Measurements from ENCODE around the gene TMEM170B. TPM values are rescaled to one million over a fixed set of nuclear protein-coding genes. Genes with fewer than 3 reads are reported as not detected.
"Not testable (repeated sequence)": the region's sequence is repeated elsewhere in the genome, so short reads cannot be mapped to it uniquely, and the experiment has no call there.

The TMEM170B gene
- total RNA-seq, 4 donors from 2014 or later, result 5.5 to 22.0 (median 12.3) TPM

DNA sequence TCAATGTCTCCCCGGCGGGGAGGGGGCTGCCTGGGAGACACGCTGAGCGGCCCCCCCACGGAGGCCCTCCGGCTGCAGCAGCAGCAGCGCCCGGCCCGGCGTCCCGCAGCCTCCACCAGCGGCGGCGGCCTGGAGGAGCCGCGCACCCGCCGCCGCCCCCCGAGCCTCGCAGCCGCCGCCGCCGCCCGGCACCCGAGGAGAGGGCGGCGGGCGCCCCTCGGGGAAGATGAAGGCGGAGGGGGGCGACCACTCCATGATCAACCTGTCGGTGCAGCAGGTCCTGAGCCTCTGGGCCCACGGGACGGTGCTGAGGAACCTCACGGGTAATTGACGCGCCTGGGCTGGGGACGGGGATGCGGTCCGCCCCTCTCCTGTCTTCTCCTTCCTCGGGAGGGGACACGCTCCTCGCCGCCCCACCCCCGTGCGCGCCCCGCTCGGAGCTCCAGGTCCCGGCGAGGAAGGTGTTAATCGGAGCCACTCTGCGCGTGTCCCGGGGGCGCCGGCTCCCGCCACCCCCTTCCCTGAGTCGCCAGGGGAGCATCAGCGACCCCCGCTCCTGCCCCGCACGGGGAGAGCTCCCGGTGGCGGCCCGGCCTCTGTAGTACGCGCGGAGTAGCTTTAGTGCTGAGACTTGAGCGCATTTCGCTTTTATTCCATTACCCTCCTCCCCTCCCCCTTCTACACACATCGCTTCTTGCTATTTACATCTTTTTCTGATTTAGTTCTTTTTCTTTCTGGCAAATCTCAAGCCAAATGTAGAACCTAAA, 686 bp downstream of the TMEM170B start:
- in situ Hi-C loops (cut with MboI; ENCODE audit: low sequenced_read_pairs in 4 of 4) (no loop called here), intact Hi-C loops (cut with DNase I; ENCODE audit: low total_unique reads) (loop anchor here (5.0 kb wide), 1 partner anchor 39 kb away; no protein-coding TSS in a partner anchor)
- H3K27me3 ChIP-seq, result no peaks in the 10 kb centered on the region
- peak; percentile 33 to 39 for ATAC-seq
- peak in 1 of 2 donors; percentile 20 for DNase-seq
- H3K4me1 ChIP-seq, result peaks cover 4 to 21% of the 10 kb centered on the region in 2 donors
- no peaks in the 10 kb centered on the region for H3K36me3 ChIP-seq
- H3K4me3 ChIP-seq, result peak overlapping the region; percentile 69 to 89 (median 86)
- H3K27ac ChIP-seq, result peak overlapping the region; percentile 78 to 91 (median 86)
- TF ChIP-seq, protein P1, sequence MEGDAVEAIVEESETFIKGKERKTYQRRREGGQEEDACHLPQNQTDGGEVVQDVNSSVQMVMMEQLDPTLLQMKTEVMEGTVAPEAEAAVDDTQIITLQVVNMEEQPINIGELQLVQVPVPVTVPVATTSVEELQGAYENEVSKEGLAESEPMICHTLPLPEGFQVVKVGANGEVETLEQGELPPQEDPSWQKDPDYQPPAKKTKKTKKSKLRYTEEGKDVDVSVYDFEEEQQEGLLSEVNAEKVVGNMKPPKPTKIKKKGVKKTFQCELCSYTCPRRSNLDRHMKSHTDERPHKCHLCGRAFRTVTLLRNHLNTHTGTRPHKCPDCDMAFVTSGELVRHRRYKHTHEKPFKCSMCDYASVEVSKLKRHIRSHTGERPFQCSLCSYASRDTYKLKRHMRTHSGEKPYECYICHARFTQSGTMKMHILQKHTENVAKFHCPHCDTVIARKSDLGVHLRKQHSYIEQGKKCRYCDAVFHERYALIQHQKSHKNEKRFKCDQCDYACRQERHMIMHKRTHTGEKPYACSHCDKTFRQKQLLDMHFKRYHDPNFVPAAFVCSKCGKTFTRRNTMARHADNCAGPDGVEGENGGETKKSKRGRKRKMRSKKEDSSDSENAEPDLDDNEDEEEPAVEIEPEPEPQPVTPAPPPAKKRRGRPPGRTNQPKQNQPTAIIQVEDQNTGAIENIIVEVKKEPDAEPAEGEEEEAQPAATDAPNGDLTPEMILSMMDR (IDR thresholded peaks at IDR 0.05 in 4 of 5, conservative IDR thresholded peaks at IDR 0.05 in 1 of 5), result no peak
- TF ChIP-seq POLR2A (IDR thresholded peaks at IDR 0.05), result no peak
- no peaks in the 10 kb centered on the region for H3K9me3 ChIP-seq

DNA sequence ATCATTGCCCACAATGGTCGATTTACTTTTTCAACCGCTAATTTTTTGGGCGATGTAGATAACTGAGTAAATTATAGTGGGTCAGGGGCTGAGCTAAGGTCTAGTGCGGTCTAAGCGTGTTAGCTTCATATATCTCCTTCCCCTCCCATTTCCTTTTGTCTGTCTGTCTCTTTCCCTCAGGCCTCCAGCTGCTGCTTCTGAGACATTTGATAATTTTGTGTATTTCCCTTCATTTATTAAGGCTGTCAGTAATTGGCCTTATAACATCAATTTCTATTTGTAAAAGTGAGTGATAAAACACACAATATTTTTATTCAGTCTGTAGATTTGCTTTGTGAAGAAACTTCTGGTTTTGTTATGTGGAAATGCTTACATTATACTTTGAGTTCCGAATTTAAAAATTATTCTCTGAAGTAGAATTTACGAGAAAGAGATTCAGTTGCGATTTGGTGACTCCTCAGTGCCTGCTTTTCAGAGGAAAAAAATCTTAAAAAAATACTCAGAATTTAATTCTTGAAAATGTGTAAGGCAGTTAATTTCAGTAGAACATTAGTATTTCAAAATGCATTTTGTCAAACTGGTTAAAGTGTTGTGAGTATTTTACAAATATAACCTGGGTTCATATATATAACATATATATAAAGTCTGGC, 1.4 kb downstream of the TMEM170B start:
- no peak for DNase-seq
- H3K27ac ChIP-seq, result peak overlapping the region; percentile 78 to 91 (median 86)

DNA sequence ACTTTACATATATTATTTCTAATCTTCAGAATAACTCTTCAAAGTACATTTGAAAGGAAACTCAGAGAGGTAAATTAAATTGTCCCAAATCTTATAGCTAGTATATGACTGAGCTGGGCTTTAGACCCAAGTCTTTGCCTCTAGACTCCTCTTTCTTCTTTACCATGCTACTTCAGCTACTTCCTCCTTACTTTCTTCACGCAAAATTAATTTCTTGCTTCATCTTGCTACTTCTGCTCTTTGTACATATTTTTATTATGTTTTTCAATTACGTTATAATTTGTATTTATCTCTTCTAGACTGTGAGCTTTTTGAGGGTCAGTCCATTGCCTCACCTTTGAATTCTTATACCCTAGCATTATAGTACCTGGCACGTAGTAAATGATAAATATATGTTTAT, 5.3 kb downstream of the TMEM170B start:
- in situ Hi-C loops (cut with MboI; ENCODE audit: low sequenced_read_pairs in 4 of 4), result no loop called here
- Histone ChIP-seq H3K27ac (no peak overlapping the region), H3K4me3 (no peak overlapping the region), H3K4me1 (peaks cover 0 to 15% of the 10 kb centered on the region in 2 donors), H3K36me3 (no peaks in the 10 kb centered on the region), H3K9me3 (no peaks in the 10 kb centered on the region), H3K27me3 (no peaks in the 10 kb centered on the region)
- DNase-seq, result no peak
- intact Hi-C loops (cut with DNase I; ENCODE audit: low total_unique reads), result no loop called here
- no peak for TF ChIP-seq POLR2A (IDR thresholded peaks at IDR 0.05)
- TF ChIP-seq, protein P1 (IDR thresholded peaks at IDR 0.05 in 4 of 5, conservative IDR thresholded peaks at IDR 0.05 in 1 of 5), result no peak
- ATAC-seq, result no peak

More for the DNA sequence above, 1.4 kb downstream of the TMEM170B start:
- Histone ChIP-seq H3K27me3 (no peaks in the 10 kb centered on the region), H3K9me3 (no peaks in the 10 kb centered on the region), H3K4me1 (peaks cover 4 to 21% of the 10 kb centered on the region in 2 donors), H3K4me3 (peak overlapping the region; percentile 69 to 89 (median 86)), H3K36me3 (no peaks in the 10 kb centered on the region)
- in situ Hi-C loops (cut with MboI; ENCODE audit: low sequenced_read_pairs in 4 of 4) (no loop called here), intact Hi-C loops (cut with DNase I; ENCODE audit: low total_unique reads) (loop anchor here (5.0 kb wide), 1 partner anchor 38 kb away; no protein-coding TSS in a partner anchor)
- TF ChIP-seq POLR2A (IDR thresholded peaks at IDR 0.05), result no peak
- TF ChIP-seq, protein P1 (IDR thresholded peaks at IDR 0.05 in 4 of 5, conservative IDR thresholded peaks at IDR 0.05 in 1 of 5), result no peak
- no peak for ATAC-seq

DNA sequence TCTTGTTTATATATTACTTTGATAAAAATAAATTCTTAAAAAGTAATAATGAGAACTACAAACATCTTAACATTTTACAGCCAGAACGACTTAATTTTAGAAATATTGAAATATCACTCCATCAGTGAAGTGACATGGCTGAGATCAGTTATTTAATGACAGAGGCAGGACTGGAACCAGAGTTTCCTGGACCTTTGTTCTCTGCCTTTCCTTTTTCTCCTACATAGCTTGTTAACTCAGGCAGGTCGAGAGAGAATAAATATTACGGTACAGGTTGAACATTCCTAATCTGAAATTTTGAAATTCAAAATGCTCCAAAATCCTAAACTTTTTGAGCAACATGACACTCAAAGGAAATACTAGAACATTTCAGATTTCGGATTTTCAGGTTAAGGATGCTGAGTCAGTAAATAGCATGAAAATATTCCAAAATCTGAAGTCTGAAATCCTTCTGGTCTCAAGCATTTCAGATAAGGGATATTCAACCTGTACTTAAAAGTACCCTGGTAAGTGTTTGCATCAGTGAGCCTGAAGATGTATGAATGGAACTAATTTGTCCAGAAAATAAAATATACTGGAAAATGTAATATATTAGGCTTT, 6.5 kb downstream of the TMEM170B start:
- no peak for DNase-seq
- intact Hi-C loops (cut with DNase I; ENCODE audit: low total_unique reads) (no loop called here), in situ Hi-C loops (cut with MboI; ENCODE audit: low sequenced_read_pairs in 4 of 4) (no loop called here)
- H3K27ac ChIP-seq, result no peak overlapping the region
- peaks cover 0 to 11% of the 10 kb centered on the region in 2 donors for H3K4me1 ChIP-seq
- TF ChIP-seq, protein P1 (IDR thresholded peaks at IDR 0.05 in 4 of 5, conservative IDR thresholded peaks at IDR 0.05 in 1 of 5), result no peak
- TF ChIP-seq POLR2A (IDR thresholded peaks at IDR 0.05), result no peak
- no peak for ATAC-seq
- H3K36me3 ChIP-seq, result no peaks in the 10 kb centered on the region
- no peaks in the 10 kb centered on the region for H3K9me3 ChIP-seq
- H3K4me3 ChIP-seq, result no peak overlapping the region
- no peaks in the 10 kb centered on the region for H3K27me3 ChIP-seq

DNA sequence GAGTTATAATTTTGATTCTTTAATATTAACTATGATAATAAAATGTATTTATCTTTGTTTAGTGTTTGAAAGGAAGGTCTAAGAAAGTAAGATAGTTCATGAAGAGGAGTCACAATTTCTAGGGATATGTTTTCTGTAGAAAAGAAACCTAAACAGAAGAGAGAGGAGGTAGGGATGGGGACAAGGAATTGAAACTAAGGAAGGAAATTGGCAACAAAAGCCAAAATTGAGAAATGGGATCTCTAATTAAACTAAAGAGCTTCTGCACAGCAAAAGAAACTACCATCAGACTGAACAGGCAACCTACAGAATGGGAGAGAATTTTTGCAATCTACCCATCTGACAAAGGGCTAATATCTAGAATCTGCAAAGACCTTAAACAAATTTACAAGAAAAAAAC, 10.3 kb downstream of the TMEM170B start:
- in situ Hi-C loops (cut with MboI; ENCODE audit: low sequenced_read_pairs in 4 of 4); ATAC-seq: not testable (repeated sequence)

DNA sequence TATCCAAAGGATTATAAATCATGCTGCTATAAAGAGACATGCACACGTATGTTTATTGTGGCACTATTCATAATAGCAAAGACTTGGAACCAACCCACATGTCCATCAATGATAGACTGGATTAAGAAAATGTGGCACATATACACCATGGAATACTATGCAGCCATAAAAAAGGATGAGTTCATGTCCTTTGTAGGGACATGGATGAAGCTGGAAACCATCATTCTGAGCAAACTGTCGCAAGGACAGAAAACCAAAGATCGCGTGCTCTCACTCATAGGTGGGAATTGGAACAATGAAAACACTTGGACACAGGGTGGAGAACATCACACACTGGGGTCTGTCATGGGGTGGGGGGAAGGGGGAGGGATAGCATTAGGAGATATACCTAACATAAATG, 11.0 kb downstream of the TMEM170B start:
- H3K27me3 ChIP-seq; DNase-seq; H3K9me3 ChIP-seq; H3K4me1 ChIP-seq; ATAC-seq; H3K4me3 ChIP-seq; H3K36me3 ChIP-seq; H3K27ac ChIP-seq; intact Hi-C loops (cut with DNase I; ENCODE audit: low total_unique reads); in situ Hi-C loops (cut with MboI; ENCODE audit: low sequenced_read_pairs in 4 of 4): not testable (repeated sequence)

More for the DNA sequence above, 10.3 kb downstream of the TMEM170B start:
- intact Hi-C loops (cut with DNase I; ENCODE audit: low total_unique reads); H3K27me3 ChIP-seq; DNase-seq; H3K27ac ChIP-seq; H3K4me1 ChIP-seq; H3K9me3 ChIP-seq; H3K36me3 ChIP-seq; H3K4me3 ChIP-seq: not testable (repeated sequence)

All from gastrocnemius medialis (tissue), 4 donors.